ENCODE results near the gene ITCH.
"Not testable (repeated sequence)": the region's sequence is repeated elsewhere in the genome, so short reads cannot be mapped to it uniquely, and the experiment has no call there.

DNA sequence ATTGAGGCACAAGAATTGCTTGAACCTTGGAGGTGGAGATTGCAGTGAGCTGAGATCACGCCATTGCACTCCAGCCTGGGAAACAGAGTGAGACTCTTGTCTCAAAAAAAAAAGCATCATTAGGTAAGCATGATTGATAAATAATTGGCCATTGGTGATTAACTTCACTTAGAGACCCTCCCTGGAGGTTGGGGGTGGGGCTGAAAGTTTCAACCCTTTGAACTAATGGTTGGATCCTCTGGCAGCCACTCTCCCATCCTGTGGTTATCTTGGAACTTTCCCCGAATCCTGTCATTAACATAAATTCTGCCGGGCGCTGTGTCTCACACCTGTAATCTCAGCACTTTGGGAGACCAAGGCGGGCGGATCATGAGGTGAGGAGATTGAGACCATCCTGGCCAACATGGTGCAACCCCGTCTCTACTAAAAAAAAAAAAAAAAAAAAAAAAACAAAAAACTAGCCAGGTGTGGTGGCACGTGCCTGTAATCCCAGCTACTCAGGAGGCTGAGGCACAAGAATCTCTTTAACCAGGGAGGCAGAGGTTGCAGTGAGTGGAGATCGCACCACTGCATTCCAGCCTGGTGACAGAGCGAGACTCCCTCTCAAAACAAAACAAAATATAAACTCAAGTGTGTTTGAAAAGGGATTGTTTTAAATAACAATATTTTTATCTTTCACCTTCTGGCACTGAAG lies 17.1 kb upstream of the ITCH start:
- TF ChIP-seq, protein P1, sequence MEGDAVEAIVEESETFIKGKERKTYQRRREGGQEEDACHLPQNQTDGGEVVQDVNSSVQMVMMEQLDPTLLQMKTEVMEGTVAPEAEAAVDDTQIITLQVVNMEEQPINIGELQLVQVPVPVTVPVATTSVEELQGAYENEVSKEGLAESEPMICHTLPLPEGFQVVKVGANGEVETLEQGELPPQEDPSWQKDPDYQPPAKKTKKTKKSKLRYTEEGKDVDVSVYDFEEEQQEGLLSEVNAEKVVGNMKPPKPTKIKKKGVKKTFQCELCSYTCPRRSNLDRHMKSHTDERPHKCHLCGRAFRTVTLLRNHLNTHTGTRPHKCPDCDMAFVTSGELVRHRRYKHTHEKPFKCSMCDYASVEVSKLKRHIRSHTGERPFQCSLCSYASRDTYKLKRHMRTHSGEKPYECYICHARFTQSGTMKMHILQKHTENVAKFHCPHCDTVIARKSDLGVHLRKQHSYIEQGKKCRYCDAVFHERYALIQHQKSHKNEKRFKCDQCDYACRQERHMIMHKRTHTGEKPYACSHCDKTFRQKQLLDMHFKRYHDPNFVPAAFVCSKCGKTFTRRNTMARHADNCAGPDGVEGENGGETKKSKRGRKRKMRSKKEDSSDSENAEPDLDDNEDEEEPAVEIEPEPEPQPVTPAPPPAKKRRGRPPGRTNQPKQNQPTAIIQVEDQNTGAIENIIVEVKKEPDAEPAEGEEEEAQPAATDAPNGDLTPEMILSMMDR (IDR thresholded peaks at IDR 0.05), result not testable (repeated sequence)
- TF ChIP-seq POLR2A (IDR thresholded peaks at IDR 0.05), result not testable (repeated sequence)

Data from sigmoid colon (tissue), 3 donors.